H1 (cell line): ENCODE data around the gene PIK3R5. TPM values are rescaled to one million over a fixed set of nuclear protein-coding genes. Genes with fewer than 3 reads are reported as not detected.

Source experiments
- CTCF ChIA-PET: fragments of 300-600 bp; sonication (Branson Sonifier 250); formaldehyde crosslinking; loops from one replicate; lab custom pipeline; 2021; ENCODE audit not compliant: partially characterized antibody; lab: Charles Lee
- POLR2A ChIA-PET: fragments of 300-600 bp; sonication (Branson Sonifier 250); formaldehyde crosslinking; loops from one replicate; lab custom pipeline; 2021; ENCODE audit warnings: inconsistent platforms; ENCODE audit not compliant: partially characterized antibody; lab: Charles Lee
- DNase-seq, 2 experiments: peaks; one replicate each; pipeline versions ENCODE4 v3.0.0 to v3.0.0-alpha.2; 2010 to 2022; ENCODE audit warnings: low spot score in 2 of 2, low read depth in 1 of 2, mixed read lengths in 1 of 2
- FAIRE-seq: peaks from 2 replicates; lab custom pipeline; 2011; peaks lifted over from hg19 to GRCh38; lab: Jason Lieb, UNC
- H2AFZ ChIP-seq: 2 replicates; pipeline ENCODE4 v1.8.1; 2012; ENCODE audit warnings: low read length, inconsistent platforms
- H2AK5ac ChIP-seq: 2 replicates; pipeline ENCODE4 v1.6.1; 2013; ENCODE audit warnings: low read depth, low read length
- H2BK120ac ChIP-seq: replicated peaks from 2 replicates; pipeline ENCODE3; 2013; ENCODE audit warnings: low read depth, low read length, inconsistent platforms
- H2BK12ac ChIP-seq: 2 replicates; pipeline ENCODE4 v1.6.1; 2013; ENCODE audit warnings: low read depth, low read length
- H2BK15ac ChIP-seq: 2 replicates; pipeline ENCODE4 v1.6.1; 2013; ENCODE audit warnings: low read length
- H2BK20ac ChIP-seq: 2 replicates; pipeline ENCODE4 v1.6.1; 2013; ENCODE audit warnings: low read length
- H2BK5ac ChIP-seq: 2 replicates; pipeline ENCODE4 v1.6.1; 2013; ENCODE audit warnings: low read depth, low read length
- H3K14ac ChIP-seq: 2 replicates; pipeline ENCODE4 v1.6.1; 2013; ENCODE audit warnings: inconsistent platforms; ENCODE audit not compliant: insufficient read length
- H3K18ac ChIP-seq: 2 replicates; pipeline ENCODE4 v1.6.1; 2013; ENCODE audit warnings: low read length; ENCODE audit errors: extremely low read depth
- H3K23ac ChIP-seq: 2 replicates; pipeline ENCODE4 v1.6.1; 2013; ENCODE audit warnings: inconsistent platforms; ENCODE audit not compliant: insufficient read length
- H3K23me2 ChIP-seq: 2 replicates; pipeline ENCODE4 v1.6.1; 2013; ENCODE audit warnings: low read depth, low read length
- H3K27ac ChIP-seq: 2 replicates; pipeline ENCODE4 v1.6.1; 2011; ENCODE audit warnings: low read depth, low read length, inconsistent platforms
- H3K27me3 ChIP-seq, 4 experiments: replicated peaks in 1 of 4; 1 replicate in 1 of 4; 2 replicates in 3 of 4; pipeline versions ENCODE4 v1.6.1 to v1.8.1; 2011 to 2013; ENCODE audit warnings: low read length in 3 of 4, mild to moderate bottlenecking in 3 of 4, inconsistent platforms in 2 of 4, mixed read lengths in 2 of 4, moderate library complexity in 1 of 4; ENCODE audit not compliant: control insufficient read depth in 3 of 4, insufficient read depth in 3 of 4; ENCODE audit errors: extremely low read depth in 1 of 4
- H3K36me3 ChIP-seq, 4 experiments: 2 replicates each; pipeline versions ENCODE4 v1.6.1 to v1.8.1; 2011 to 2013; ENCODE audit warnings: mild to moderate bottlenecking in 4 of 4, low read length in 3 of 4, moderate library complexity in 2 of 4, control low read depth in 1 of 4, inconsistent platforms in 1 of 4; ENCODE audit not compliant: insufficient read depth in 4 of 4, control insufficient read depth in 2 of 4
- H3K4ac ChIP-seq: replicated peaks from 2 replicates; pipeline ENCODE3; 2013; ENCODE audit warnings: low read length, low read depth, mixed read lengths, inconsistent platforms; ENCODE audit not compliant: insufficient read length
- H3K4me1 ChIP-seq, 4 experiments: replicated peaks in 1 of 4; 1 replicate in 1 of 4; 2 replicates in 3 of 4; pipeline versions ENCODE4 v1.6.1 to v1.8.1; 2011 to 2013; ENCODE audit warnings: low read length in 3 of 4, inconsistent platforms in 2 of 4, mixed read lengths in 1 of 4; ENCODE audit not compliant: insufficient read depth in 4 of 4, control insufficient read depth in 3 of 4
- H3K4me2 ChIP-seq, 2 experiments: 2 replicates each; pipeline versions ENCODE4 v1.6.1 to v1.8.1; 2011 to 2013; ENCODE audit warnings: low read depth in 2 of 2, low read length in 2 of 2, control low read depth in 1 of 2, inconsistent platforms in 1 of 2, mild to moderate bottlenecking in 1 of 2; ENCODE audit not compliant: insufficient read depth in 1 of 2
- H3K4me3 ChIP-seq, 4 experiments: fragments of 200-600, 300-600 bp in 1 of 4; sonication (generic), shearing (Covaris generic), sonication (Bioruptor Twin) in 1 of 4; 2 replicates each; pipeline versions ENCODE4 v1.5.1 to v1.8.1; 2011 to 2016; ENCODE audit warnings: low read length in 4 of 4, low read depth in 3 of 4, control low read depth in 2 of 4, inconsistent platforms in 2 of 4, mild to moderate bottlenecking in 2 of 4, mixed read lengths in 1 of 4, moderate library complexity in 1 of 4; ENCODE audit not compliant: insufficient read depth in 2 of 4; ENCODE audit errors: extremely low read depth in 1 of 4
- H3K56ac ChIP-seq: replicated peaks from 2 replicates; pipeline ENCODE3; 2013; ENCODE audit warnings: low read depth, mild to moderate bottlenecking, mixed read lengths, low read length, inconsistent platforms; ENCODE audit not compliant: insufficient read length
- H3K79me1 ChIP-seq: 2 replicates; pipeline ENCODE4 v1.6.1; 2013; ENCODE audit warnings: low read depth, low read length, control low read depth
- H3K79me2 ChIP-seq, 2 experiments: 2 replicates each; pipeline versions ENCODE4 v1.6.1 to v1.8.1; 2012 to 2013; ENCODE audit warnings: low read length in 2 of 2, mild to moderate bottlenecking in 2 of 2, inconsistent platforms in 1 of 2; ENCODE audit not compliant: insufficient read depth in 2 of 2, control insufficient read depth in 1 of 2
- H3K9ac ChIP-seq, 4 experiments: replicated peaks in 1 of 4; 1 replicate in 1 of 4; 2 replicates in 3 of 4; pipeline versions ENCODE4 v1.6.1 to v1.8.1; 2011 to 2013; ENCODE audit warnings: low read depth in 3 of 4, low read length in 3 of 4, control low read depth in 2 of 4, mild to moderate bottlenecking in 2 of 4, moderate library complexity in 2 of 4, inconsistent platforms in 1 of 4; ENCODE audit errors: extremely low read depth in 1 of 4
- H3K9me3 ChIP-seq, 2 experiments: 2 replicates each; pipeline versions ENCODE4 v1.6.1 to v1.8.1; 2012 to 2013; ENCODE audit warnings: mild to moderate bottlenecking in 2 of 2, moderate library complexity in 2 of 2, control low read depth in 1 of 2, inconsistent platforms in 1 of 2, low read depth in 1 of 2, low read length in 1 of 2, mixed read lengths in 1 of 2; ENCODE audit not compliant: insufficient read depth in 2 of 2
- H4K20me1 ChIP-seq, 2 experiments: replicated peaks in 1 of 2; 2 replicates each; pipeline versions ENCODE3 to v1.8.1; 2011 to 2013; ENCODE audit warnings: inconsistent platforms in 2 of 2, low read length in 2 of 2, mild to moderate bottlenecking in 1 of 2; ENCODE audit not compliant: insufficient read depth in 2 of 2, control insufficient read depth in 1 of 2
- H4K5ac ChIP-seq: 2 replicates; pipeline ENCODE4 v1.6.1; 2013; ENCODE audit warnings: low read length, low read depth, mixed read lengths, inconsistent platforms; ENCODE audit not compliant: insufficient read length
- H4K8ac ChIP-seq: 2 replicates; pipeline ENCODE4 v1.8.0; 2013; ENCODE audit warnings: mild to moderate bottlenecking, moderate library complexity, low read length, inconsistent platforms; ENCODE audit not compliant: insufficient read depth; ENCODE audit errors: extremely low read depth
- H4K91ac ChIP-seq: replicated peaks from 2 replicates; pipeline ENCODE3; 2013; ENCODE audit warnings: low read length, mixed read lengths, inconsistent platforms; ENCODE audit not compliant: insufficient read length
- CBX8 ChIP-seq: fragments of 300-800, 300-1000 bp; sonication (generic); IDR thresholded peaks from 2 replicates; pipeline ENCODE4 v1.7.1; 2016; ENCODE audit warnings: low read depth, low read length, borderline replicate concordance
- CEBPB ChIP-seq: IDR thresholded peaks from 2 replicates; pipeline ENCODE4 v1.6.1; 2012; ENCODE audit warnings: low read depth, low read length
- CHD1 ChIP-seq: IDR thresholded peaks from 2 replicates; pipeline ENCODE4 v1.6.1; 2012; ENCODE audit warnings: low read depth, low read length, improper control_type of control experiment
- EP300 ChIP-seq, 2 experiments: IDR thresholded peaks; 1 replicate in 1 of 2; 2 replicates in 1 of 2; pipeline ENCODE4 v1.6.1; 2011 to 2012; ENCODE audit warnings: low read depth in 2 of 2, low read length in 2 of 2, mild to moderate bottlenecking in 2 of 2, borderline replicate concordance in 1 of 2, inconsistent platforms in 1 of 2, moderate library complexity in 1 of 2
- KDM5A ChIP-seq: fragments of 200-600 bp; IDR thresholded peaks from 2 replicates; pipeline ENCODE4 v1.7.1; 2012; ENCODE audit warnings: mild to moderate bottlenecking, low read length, inconsistent platforms, mixed read lengths
- RAD21 ChIP-seq, 2 experiments: IDR thresholded peaks in 1 of 2; conservative IDR thresholded peaks in 1 of 2; 2 replicates each; pipeline ENCODE4 v1.6.1; 2011; ENCODE audit warnings: low read depth in 2 of 2, low read length in 2 of 2, improper control_type of control experiment in 1 of 2, inconsistent platforms in 1 of 2, mild to moderate bottlenecking in 1 of 2, moderate library complexity in 1 of 2
- RBBP5 ChIP-seq: IDR thresholded peaks from 2 replicates; pipeline ENCODE4 v1.7.1; 2012; ENCODE audit warnings: low read depth, mild to moderate bottlenecking, inconsistent platforms, low read length, moderate library complexity, borderline replicate concordance
- SIN3A ChIP-seq, 2 experiments: IDR thresholded peaks in 1 of 2; conservative IDR thresholded peaks in 1 of 2; 2 replicates each; pipeline ENCODE4 v1.6.1; 2011 to 2012; ENCODE audit warnings: low read length in 2 of 2, improper control_type of control experiment in 1 of 2, low read depth in 1 of 2, mild to moderate bottlenecking in 1 of 2
- SP2 ChIP-seq: IDR thresholded peaks from 2 replicates; pipeline ENCODE4 v1.6.1; 2012; ENCODE audit warnings: mild to moderate bottlenecking, low read length, inconsistent platforms
- SUZ12 ChIP-seq: fragments of 200-600 bp; sonication (generic); IDR thresholded peaks from 2 replicates; pipeline ENCODE4 v1.6.1; 2012; ENCODE audit warnings: mild to moderate bottlenecking, inconsistent platforms, low read length, moderate library complexity, mixed read lengths
- TAF1 ChIP-seq: IDR thresholded peaks from 2 replicates; pipeline ENCODE4 v1.6.1; 2011; ENCODE audit warnings: mild to moderate bottlenecking, low read depth, low read length
- TBP ChIP-seq: IDR thresholded peaks from 2 replicates; pipeline ENCODE4 v1.6.1; 2011; ENCODE audit warnings: low read depth, low read length, improper control_type of control experiment
- polyA plus RNA-seq, 7 experiments: library from polyadenylated mRNA; depleted of rRNA in 3 of 7; stranded (reverse) in 5 of 7; unstranded in 2 of 7; fragments of >200 nt in 5 of 7; fragments of 200-250 nt in 2 of 7; gene quantifications; 1 replicate in 5 of 7; 2 replicates in 1 of 7; 4 replicates in 1 of 7; pipeline versions ENCODE4 v1.2.1 to v1.2.3, GENCODE V29; 2011 to 2013; ENCODE audit warnings: missing spikeins in 2 of 7, mixed read lengths in 2 of 7
- total RNA-seq: library from RNA; stranded (reverse); fragmentation: NEBNext Ultra II Directional; extraction: Animal tissue kit (Norgen Biotek cat#: 25700); gene quantifications from 2 replicates; pipeline ENCODE4 v1.2.1, GENCODE V29; 2021

PIK3R5 gene
- total and polyA plus RNA-seq, 2 of the 8 experiments (the other 6 are each of a cell fraction or from before 2014, with no cell fraction given): 2.7 to 4.3 TPM

DNA sequence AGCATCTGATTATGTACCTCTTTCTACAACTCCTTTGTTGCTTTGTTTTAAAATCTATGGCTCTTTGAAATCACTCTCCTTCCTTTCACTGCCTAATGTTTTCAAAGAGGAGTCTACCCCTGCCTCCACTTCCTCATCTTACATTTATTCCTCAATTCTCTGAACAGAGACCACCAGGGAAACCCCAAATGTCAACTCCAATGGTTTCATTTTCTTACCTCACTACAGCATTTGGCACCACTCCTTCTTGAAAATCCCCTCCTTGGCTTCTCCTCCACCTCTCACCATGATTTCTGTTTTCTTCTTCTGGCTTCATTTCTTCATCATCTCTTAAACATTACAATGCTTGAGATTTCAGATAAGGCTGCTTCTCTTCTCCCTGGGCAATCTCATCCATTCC, 2.4 kb upstream of the PIK3R5 start:
- H3K4me1 ChIP-seq: peaks cover 0 to 6% (median 2%) of the 10 kb centered on the region in 4 experiments; a peak in 2 of 7 replicates
- DNase-seq (no peak), FAIRE-seq (no peak)
- no peak overlapping the region for H3K14ac ChIP-seq
- no peak overlapping the region for H4K8ac ChIP-seq
- H2BK15ac ChIP-seq: no peak overlapping the region
- no peak overlapping the region for H3K4me3 ChIP-seq
- ChIA-PET POLR2A (no interaction called here), CTCF (no interaction called here)
- H3K27me3 ChIP-seq: peaks cover 2 to 18% (median 12%) of the 10 kb centered on the region in 4 experiments
- H3K4me2 ChIP-seq: no peak overlapping the region
- H4K91ac ChIP-seq: no peak overlapping the region
- peaks cover 8% of the 10 kb centered on the region; the same call in 1 of the 2 replicates for H3K23me2 ChIP-seq
- TF ChIP-seq EP300 (IDR thresholded peaks at IDR 0.05; ENCODE audit: borderline replicate concordance in 1 of 2, low read depth in 2 of 2, low read length in 2 of 2) (no peak), SIN3A (conservative IDR thresholded peaks at IDR 0.05 in 1 of 2, IDR thresholded peaks at IDR 0.05 in 1 of 2; ENCODE audit: low read depth in 1 of 2, low read length in 2 of 2) (no peak), TBP (no peak), SUZ12 (no peak), RAD21 (IDR thresholded peaks at IDR 0.05 in 1 of 2, conservative IDR thresholded peaks at IDR 0.05 in 1 of 2; ENCODE audit: low read depth in 2 of 2, low read length in 2 of 2) (no peak), CHD1 (no peak), CBX8 (no peak), TAF1 (no peak), SP2 (no peak), RBBP5 (no peak), CEBPB (no peak), KDM5A (no peak)
- no peak overlapping the region for H2BK12ac ChIP-seq
- H3K79me1 ChIP-seq: no peaks in the 10 kb centered on the region
- H3K23ac ChIP-seq: no peak overlapping the region
- H2AFZ ChIP-seq: no peak overlapping the region
- H2BK5ac ChIP-seq: no peak overlapping the region
- no peak overlapping the region for H2BK120ac ChIP-seq
- H3K27ac ChIP-seq: no peak overlapping the region
- H3K9ac ChIP-seq: no peak overlapping the region
- no peak overlapping the region for H4K5ac ChIP-seq
- H3K56ac ChIP-seq: no peak overlapping the region
- no peaks in the 10 kb centered on the region for H3K79me2 ChIP-seq
- peaks cover 0 to 3% of the 10 kb centered on the region in 2 experiments; a peak in 1 of 4 replicates for H3K9me3 ChIP-seq
- H4K20me1 ChIP-seq: peaks cover 0 to 3% of the 10 kb centered on the region in 2 experiments
- H2BK20ac ChIP-seq: no peak overlapping the region
- no peak overlapping the region for H3K4ac ChIP-seq
- H3K36me3 ChIP-seq: no peaks in the 10 kb centered on the region
- no peak overlapping the region for H2AK5ac ChIP-seq
- H3K18ac ChIP-seq: no peak overlapping the region
